SJSA1 (cell line): Measurements from ENCODE around the gene CREB3L4. TPM values are rescaled to one million over a fixed set of nuclear protein-coding genes. Genes with fewer than 3 reads are reported as not detected.

ENCODE experiments used
- DNase-seq, 2 experiments: peaks; one replicate each; pipeline ENCODE4 v3.0.0-alpha.2; 2015 to 2020; ENCODE audit warnings: low spot score in 2 of 2, low read depth in 1 of 2
- H3K27ac ChIP-seq: fragments of 250-450 bp; sonication (Bioruptor Pico); 2 replicates; pipeline ENCODE4 v1.5.1; 2020; ENCODE audit warnings: mild to moderate bottlenecking, moderate library complexity
- H3K27me3 ChIP-seq: fragments of 250-450 bp; sonication (Bioruptor Pico); replicated peaks from 2 replicates; pipeline ENCODE4 v1.5.1; 2020; ENCODE audit warnings: mild to moderate bottlenecking, moderate library complexity
- H3K36me3 ChIP-seq: fragments of 250-450 bp; sonication (Bioruptor Pico); 2 replicates; pipeline ENCODE4 v1.5.1; 2020; ENCODE audit warnings: mild to moderate bottlenecking
- H3K4me1 ChIP-seq: fragments of 250-450 bp; sonication (Bioruptor Pico); replicated peaks from 2 replicates; pipeline ENCODE4 v1.6.1; 2021; ENCODE audit warnings: mild to moderate bottlenecking
- H3K4me3 ChIP-seq: fragments of 250-450 bp; sonication (Bioruptor Pico); 2 replicates; pipeline ENCODE4 v1.5.1; 2020; ENCODE audit warnings: mild to moderate bottlenecking
- H3K9me3 ChIP-seq: fragments of 250-450 bp; sonication (Bioruptor Pico); replicated peaks from 2 replicates; pipeline ENCODE4 v1.5.1; 2020; ENCODE audit warnings: mild to moderate bottlenecking
- total RNA-seq: library from RNA; depleted of rRNA; stranded (reverse); fragments of >200 nt; shearing (Covaris generic); gene quantifications from 2 replicates; pipeline ENCODE4 v1.2.3, GENCODE V29; 2014

CREB3L4 gene
- total RNA-seq, 1 experiment from 2014 or later: 3.2 TPM

- Histone ChIP-seq H3K36me3 (peaks cover 41% of the 10 kb centered on the region), H3K4me3 (no peak overlapping the region), H3K4me1 (peaks cover 9% of the 10 kb centered on the region), H3K9me3 (no peaks in the 10 kb centered on the region), H3K27me3 (no peaks in the 10 kb centered on the region), H3K27ac (no peak overlapping the region)
- no peak for DNase-seq
Observed at GRCh38 chr1:153929981-153930948, 37.4 kb upstream of the CREB3L4 start.

- no peak for DNase-seq
- no peaks in the 10 kb centered on the region for H3K27me3 ChIP-seq
- H3K4me1 ChIP-seq: peaks cover 9% of the 10 kb centered on the region
- no peak overlapping the region for H3K27ac ChIP-seq
- H3K4me3 ChIP-seq: no peak overlapping the region
- peaks cover 63% of the 10 kb centered on the region for H3K36me3 ChIP-seq
- no peaks in the 10 kb centered on the region for H3K9me3 ChIP-seq
Observed at GRCh38 chr1:153932156-153933131, 35.3 kb upstream of the CREB3L4 start.

GRCh38 chr1:153933430-153933829 lies 34.3 kb upstream of the CREB3L4 start:
- Histone ChIP-seq H3K9me3 (no peaks in the 10 kb centered on the region), H3K27me3 (no peaks in the 10 kb centered on the region), H3K4me1 (peaks cover 9% of the 10 kb centered on the region), H3K27ac (no peak overlapping the region), H3K36me3 (peaks cover 69% of the 10 kb centered on the region), H3K4me3 (no peak overlapping the region)
- DNase-seq: no peak

GRCh38 chr1:153933955-153934354 lies 33.7 kb upstream of the CREB3L4 start:
- Histone ChIP-seq H3K9me3 (no peaks in the 10 kb centered on the region), H3K27ac (no peak overlapping the region), H3K4me1 (peaks cover 3% of the 10 kb centered on the region), H3K4me3 (no peak overlapping the region), H3K36me3 (peaks cover 72% of the 10 kb centered on the region), H3K27me3 (no peaks in the 10 kb centered on the region)
- no peak for DNase-seq

GRCh38 chr1:153934746-153935145 lies 33.0 kb upstream of the CREB3L4 start:
- no peak overlapping the region for H3K4me3 ChIP-seq
- no peaks in the 10 kb centered on the region for H3K9me3 ChIP-seq
- DNase-seq: no peak
- peaks cover 77% of the 10 kb centered on the region for H3K36me3 ChIP-seq
- H3K27me3 ChIP-seq: no peaks in the 10 kb centered on the region
- H3K4me1 ChIP-seq: no peaks in the 10 kb centered on the region
- no peak overlapping the region for H3K27ac ChIP-seq

GRCh38 chr1:153936011-153936802 lies 31.5 kb upstream of the CREB3L4 start:
- Histone ChIP-seq H3K4me1 (no peaks in the 10 kb centered on the region), H3K36me3 (peaks cover 84% of the 10 kb centered on the region), H3K27ac (no peak overlapping the region), H3K27me3 (no peaks in the 10 kb centered on the region), H3K9me3 (no peaks in the 10 kb centered on the region), H3K4me3 (no peak overlapping the region)
- no peak for DNase-seq

GRCh38 chr1:153937331-153937730 lies 30.4 kb upstream of the CREB3L4 start:
- peaks cover 90% of the 10 kb centered on the region for H3K36me3 ChIP-seq
- no peaks in the 10 kb centered on the region for H3K9me3 ChIP-seq
- no peak overlapping the region for H3K4me3 ChIP-seq
- H3K4me1 ChIP-seq: no peaks in the 10 kb centered on the region
- no peak overlapping the region for H3K27ac ChIP-seq
- no peak for DNase-seq
- no peaks in the 10 kb centered on the region for H3K27me3 ChIP-seq

GRCh38 chr1:153938996-153939395 lies 28.7 kb upstream of the CREB3L4 start:
- Histone ChIP-seq H3K27ac (no peak overlapping the region), H3K9me3 (no peaks in the 10 kb centered on the region), H3K4me1 (no peaks in the 10 kb centered on the region), H3K4me3 (no peak overlapping the region), H3K36me3 (peaks cover 89% of the 10 kb centered on the region), H3K27me3 (no peaks in the 10 kb centered on the region)
- DNase-seq: no peak

- Histone ChIP-seq H3K4me1 (no peaks in the 10 kb centered on the region; the same call in 1 of the 2 replicates), H3K36me3 (peaks cover 87% of the 10 kb centered on the region), H3K27me3 (no peaks in the 10 kb centered on the region), H3K4me3 (no peak overlapping the region), H3K27ac (no peak overlapping the region), H3K9me3 (no peaks in the 10 kb centered on the region)
- no peak for DNase-seq
Observed at GRCh38 chr1:153939476-153939875, 28.2 kb upstream of the CREB3L4 start.

- no peaks in the 10 kb centered on the region; the same call in 1 of the 2 replicates for H3K9me3 ChIP-seq
- H3K4me1 ChIP-seq: peaks cover 12% of the 10 kb centered on the region
- no peak overlapping the region for H3K4me3 ChIP-seq
- H3K27me3 ChIP-seq: no peaks in the 10 kb centered on the region
- H3K36me3 ChIP-seq: peaks cover 77% of the 10 kb centered on the region
- DNase-seq: no peak
- no peak overlapping the region for H3K27ac ChIP-seq
Observed at GRCh38 chr1:153940756-153941155, 26.9 kb upstream of the CREB3L4 start.

GRCh38 chr1:153941826-153942725 lies 25.6 kb upstream of the CREB3L4 start:
- DNase-seq: no peak
- Histone ChIP-seq H3K36me3 (peaks cover 77% of the 10 kb centered on the region), H3K27ac (no peak overlapping the region), H3K4me3 (no peak overlapping the region), H3K4me1 (peaks cover 23% of the 10 kb centered on the region), H3K27me3 (no peaks in the 10 kb centered on the region), H3K9me3 (peaks cover 6% of the 10 kb centered on the region)

- DNase-seq: no peak
- no peak overlapping the region for H3K27ac ChIP-seq
- peaks cover 6% of the 10 kb centered on the region for H3K9me3 ChIP-seq
- H3K4me3 ChIP-seq: no peak overlapping the region
- peaks cover 23% of the 10 kb centered on the region for H3K4me1 ChIP-seq
- no peaks in the 10 kb centered on the region for H3K27me3 ChIP-seq
- peaks cover 75% of the 10 kb centered on the region for H3K36me3 ChIP-seq
Observed at GRCh38 chr1:153942766-153943549, 24.7 kb upstream of the CREB3L4 start.
